GM12878 (cell line): Measurements from ENCODE around the gene MAMLD1. TPM values are rescaled to one million over a fixed set of nuclear protein-coding genes. Genes with fewer than 3 reads are reported as not detected.

Experiments
- ATAC-seq: fragments of 200-7000 bp; cut with Tn5 transposase; 3 replicates; pipeline ENCODE4 v1.9.1; 2020; ENCODE audit warnings: mild to moderate bottlenecking, moderate library complexity
- BruUV-seq: library from RNA; stranded (reverse); fragments of 400-500 nt; replicated peaks from 2 replicates; lab custom pipeline; 2021; lab: Mats Ljungman, UMichigan
- CTCF ChIA-PET: fragments of 300-600 bp; sonication (Branson Sonifier 250); formaldehyde crosslinking; extraction: SDS; loops from one replicate; lab custom pipeline; 2021; ENCODE audit warnings: inconsistent platforms; lab: Yijun Ruan, JAX
- POLR2A ChIA-PET: fragments of 350-600 bp; formaldehyde crosslinking; extraction: SDS; loops from one replicate; lab custom pipeline; 2021; ENCODE audit warnings: inconsistent platforms; lab: Charles Lee
- RAD21 ChIA-PET: fragments of 300-600 bp; sonication (Branson Sonifier 250); formaldehyde crosslinking; loops from one replicate; lab custom pipeline; 2023; ENCODE audit warnings: antibody characterized with exemption; ENCODE audit not compliant: unreplicated experiment; lab: Charles Lee
- SMC1A ChIA-PET: fragments of 300-600 bp; sonication (Branson Sonifier 250); formaldehyde crosslinking; loops from one replicate; lab custom pipeline; 2023; ENCODE audit not compliant: unreplicated experiment, uncharacterized antibody; lab: Charles Lee
- DNase-seq: peaks from one replicate; pipeline ENCODE4 v3.0.0-alpha.2; 2011; ENCODE audit warnings: low read depth, low spot score
- FAIRE-seq: peaks from 3 replicates; lab custom pipeline; 2011; peaks lifted over from hg19 to GRCh38; lab: Jason Lieb, UNC
- H2AFZ ChIP-seq: 2 replicates; pipeline ENCODE4 v1.6.0; 2011; ENCODE audit warnings: low read depth, low read length, control low read depth; ENCODE audit not compliant: control insufficient read depth
- H3K27ac ChIP-seq: 2 replicates; pipeline ENCODE4 v1.5.1; 2011; ENCODE audit warnings: control low read depth; ENCODE audit not compliant: control insufficient read depth, insufficient read depth
- H3K27me3 ChIP-seq, 2 experiments: replicated peaks in 1 of 2; 2 replicates each; pipeline versions ENCODE4 v1.6.0 to v1.6.1; 2011; ENCODE audit warnings: low read length in 1 of 2; ENCODE audit not compliant: control insufficient read depth in 2 of 2, insufficient read depth in 2 of 2
- H3K36me3 ChIP-seq, 2 experiments: 2 replicates each; pipeline ENCODE4 v1.5.1; 2011; ENCODE audit warnings: low read length in 1 of 2; ENCODE audit not compliant: control insufficient read depth in 2 of 2, insufficient read depth in 2 of 2
- H3K4me1 ChIP-seq: 2 replicates; pipeline ENCODE4 v1.6.1; 2011; ENCODE audit warnings: mild to moderate bottlenecking, low read length, moderate library complexity, mixed read lengths; ENCODE audit not compliant: control insufficient read depth, insufficient read depth
- H3K4me2 ChIP-seq: 2 replicates; pipeline ENCODE4 v1.6.0; 2011; ENCODE audit warnings: control low read depth; ENCODE audit not compliant: control insufficient read depth, insufficient read depth
- H3K4me3 ChIP-seq: fragments of 200-600 bp; sonication (generic); 2 replicates; pipeline ENCODE4 v1.5.1; 2016
- H3K79me2 ChIP-seq: 2 replicates; pipeline ENCODE4 v1.6.0; 2011; ENCODE audit warnings: low read length; ENCODE audit not compliant: control insufficient read depth, insufficient read depth
- H3K9ac ChIP-seq: 2 replicates; pipeline ENCODE4 v1.8.0; 2011; ENCODE audit warnings: low read length, control low read depth, mixed read lengths; ENCODE audit not compliant: control insufficient read depth, insufficient read depth
- H3K9me3 ChIP-seq: replicated peaks from 3 replicates; pipeline ENCODE4 v1.5.1; 2011; ENCODE audit warnings: mild to moderate bottlenecking, low read length; ENCODE audit not compliant: control insufficient read depth, insufficient read depth
- H4K20me1 ChIP-seq: 2 replicates; pipeline ENCODE4 v1.6.0; 2011; ENCODE audit not compliant: control insufficient read depth, insufficient read depth
- BRCA1 ChIP-seq: IDR thresholded peaks from 2 replicates; pipeline ENCODE4 v1.6.1; 2011; ENCODE audit warnings: low read depth, low read length, improper control_type of control experiment
- ESRRA ChIP-seq: IDR thresholded peaks from 2 replicates; pipeline ENCODE4 v1.6.1; 2012; ENCODE audit warnings: mild to moderate bottlenecking, low read length, improper control_type of control experiment
- FOXM1 ChIP-seq: IDR thresholded peaks from 2 replicates; pipeline ENCODE4 v1.6.1; 2012; ENCODE audit warnings: low read depth, mild to moderate bottlenecking, inconsistent platforms, low read length, moderate library complexity
- HCFC1 ChIP-seq: fragments of 150-350 bp; IDR thresholded peaks from 2 replicates; pipeline ENCODE4 v1.6.1; 2014; ENCODE audit warnings: low read length
- MXI1 ChIP-seq: fragments of 150-350 bp; IDR thresholded peaks from 2 replicates; pipeline ENCODE4 v1.6.1; 2011; ENCODE audit warnings: low read depth, mild to moderate bottlenecking, inconsistent platforms, low read length, improper control_type of control experiment
- NKRF ChIP-seq: fragments of 450-650 bp; conservative IDR thresholded peaks from 2 replicates; pipeline ENCODE4 v1.6.1; 2017; ENCODE audit warnings: mild to moderate bottlenecking, moderate library complexity
- NR2C2 ChIP-seq: IDR thresholded peaks from 2 replicates; pipeline ENCODE4 v1.6.1; 2011; ENCODE audit warnings: borderline replicate concordance, low read depth; ENCODE audit not compliant: control insufficient read depth, insufficient read length
- SIX5 ChIP-seq: IDR thresholded peaks from 2 replicates; pipeline ENCODE4 v1.6.1; 2011; ENCODE audit warnings: mild to moderate bottlenecking, low read depth, low read length, moderate library complexity; ENCODE audit not compliant: severe bottlenecking
- SMAD1 ChIP-seq: fragments of 450-650 bp; IDR thresholded peaks from 2 replicates; pipeline ENCODE4 v1.6.1; 2018; ENCODE audit warnings: mild to moderate bottlenecking, low read depth; ENCODE audit not compliant: partially characterized antibody
- SP1 ChIP-seq: IDR thresholded peaks from one replicate; pipeline ENCODE4 v1.6.1; 2011; ENCODE audit warnings: low read depth, low read length
- SUZ12 ChIP-seq: fragments of 200-600 bp; sonication (generic); IDR thresholded peaks from one replicate; pipeline ENCODE4 v1.6.1; 2018; ENCODE audit warnings: antibody characterized with exemption, mild to moderate bottlenecking; ENCODE audit not compliant: unreplicated experiment
- WGBS: methylation state at CpG from one replicate; pipeline ENCODE4 v1.1.6; 2016; ENCODE audit warnings: low lambda C conversion rate; ENCODE audit not compliant: insufficient replicate concordance, insufficient coverage; ENCODE audit errors: missing lambda C conversion rate; 5-methylcytosine and 5-hydroxymethylcytosine counted together
- in situ Hi-C: fragments of 300-500 bp; cut with MboI; formaldehyde crosslinking; loops from 9 replicates; pipeline ENCODE4 v1.14.3; 2018; ENCODE audit warnings: mixed read lengths
- intact Hi-C: fragments of 100-400 bp; cut with micrococcal nuclease; formaldehyde crosslinking; loops from one replicate; pipeline ENCODE4 v1.14.2; 2022; ENCODE audit not compliant: unreplicated experiment
- polyA plus RNA-seq, 11 experiments: library from polyadenylated mRNA; depleted of rRNA in 4 of 11; unstranded in 6 of 11; stranded (reverse) in 5 of 11; fragments of >200 nt; fragmentation: Nextera tagmentation in 4 of 11; fragmentation: Illumina TruSeq in 1 of 11; extraction: Ambion mirVana in 4 of 11; extraction: Trizol in 1 of 11; gene quantifications; 1 replicate in 1 of 11; 2 replicates in 10 of 11; pipeline versions ENCODE4 v1.2.1 to v1.2.3, GENCODE V29; 2011 to 2016; ENCODE audit warnings: inconsistent platforms in 2 of 11, missing spikeins in 2 of 11, low read depth in 1 of 11
- total RNA-seq, 4 experiments: library from RNA; depleted of rRNA in 3 of 4; stranded (reverse); fragments of >200 nt in 3 of 4; fragmentation: Illumina TruSeq in 1 of 4; extraction: Trizol in 1 of 4; gene quantifications; 2 replicates each; pipeline versions ENCODE4 v1.2.1 to v1.2.3, GENCODE V29; 2013 to 2021
- TF ChIP-seq, protein P1 (sequence below): IDR thresholded peaks from 2 replicates; pipeline ENCODE4 v1.6.1; 2011; ENCODE audit warnings: low read depth, mild to moderate bottlenecking, low read length, moderate library complexity, borderline replicate concordance; ENCODE audit errors: extremely low read depth
- TF ChIP-seq, protein P2 (sequence below): fragments of 450-650 bp; formaldehyde crosslinking; IDR thresholded peaks from 2 replicates; pipeline ENCODE4 v1.4.0; 2022; ENCODE audit warnings: mild to moderate bottlenecking, moderate library complexity

The MAMLD1 gene
- total and polyA plus RNA-seq, 10 of the 15 experiments (the other 5 are each of a cell fraction or from before 2014, with no cell fraction given), result 0.03 to 0.05 TPM; not detected in 8

- Histone ChIP-seq H4K20me1 (no peaks in the 10 kb centered on the region), H3K4me3 (no peak overlapping the region), H3K27me3 (no peaks in the 10 kb centered on the region; a peak in 1 of 4 replicates), H3K27ac (no peak overlapping the region), H2AFZ (no peak overlapping the region), H3K36me3 (no peaks in the 10 kb centered on the region), H3K4me1 (no peaks in the 10 kb centered on the region), H3K79me2 (no peaks in the 10 kb centered on the region), H3K9me3 (no peaks in the 10 kb centered on the region), H3K9ac (no peak overlapping the region), H3K4me2 (no peak overlapping the region)
- ChIA-PET POLR2A (no interaction called here), CTCF (no interaction called here), SMC1A (no interaction called here), RAD21 (no interaction called here)
- WGBS, result 0% methylated on average over 3 of the region's 3 CpGs
- intact Hi-C loops, result no loop called here
- in situ Hi-C loops, result no loop called here
- FAIRE-seq (no peak), ATAC-seq (no peak), DNase-seq (no peak)
- TF ChIP-seq SIX5 (no peak), BRCA1 (no peak), NKRF (no peak), ESRRA (no peak), FOXM1 (no peak), MXI1 (no peak), SP1 (no peak), SUZ12 (no peak), SMAD1 (no peak), NR2C2 (no peak), HCFC1 (no peak)
- TF ChIP-seq, protein P1, sequence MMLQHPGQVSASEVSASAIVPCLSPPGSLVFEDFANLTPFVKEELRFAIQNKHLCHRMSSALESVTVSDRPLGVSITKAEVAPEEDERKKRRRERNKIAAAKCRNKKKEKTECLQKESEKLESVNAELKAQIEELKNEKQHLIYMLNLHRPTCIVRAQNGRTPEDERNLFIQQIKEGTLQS, result no peak
- TF ChIP-seq, protein P2, sequence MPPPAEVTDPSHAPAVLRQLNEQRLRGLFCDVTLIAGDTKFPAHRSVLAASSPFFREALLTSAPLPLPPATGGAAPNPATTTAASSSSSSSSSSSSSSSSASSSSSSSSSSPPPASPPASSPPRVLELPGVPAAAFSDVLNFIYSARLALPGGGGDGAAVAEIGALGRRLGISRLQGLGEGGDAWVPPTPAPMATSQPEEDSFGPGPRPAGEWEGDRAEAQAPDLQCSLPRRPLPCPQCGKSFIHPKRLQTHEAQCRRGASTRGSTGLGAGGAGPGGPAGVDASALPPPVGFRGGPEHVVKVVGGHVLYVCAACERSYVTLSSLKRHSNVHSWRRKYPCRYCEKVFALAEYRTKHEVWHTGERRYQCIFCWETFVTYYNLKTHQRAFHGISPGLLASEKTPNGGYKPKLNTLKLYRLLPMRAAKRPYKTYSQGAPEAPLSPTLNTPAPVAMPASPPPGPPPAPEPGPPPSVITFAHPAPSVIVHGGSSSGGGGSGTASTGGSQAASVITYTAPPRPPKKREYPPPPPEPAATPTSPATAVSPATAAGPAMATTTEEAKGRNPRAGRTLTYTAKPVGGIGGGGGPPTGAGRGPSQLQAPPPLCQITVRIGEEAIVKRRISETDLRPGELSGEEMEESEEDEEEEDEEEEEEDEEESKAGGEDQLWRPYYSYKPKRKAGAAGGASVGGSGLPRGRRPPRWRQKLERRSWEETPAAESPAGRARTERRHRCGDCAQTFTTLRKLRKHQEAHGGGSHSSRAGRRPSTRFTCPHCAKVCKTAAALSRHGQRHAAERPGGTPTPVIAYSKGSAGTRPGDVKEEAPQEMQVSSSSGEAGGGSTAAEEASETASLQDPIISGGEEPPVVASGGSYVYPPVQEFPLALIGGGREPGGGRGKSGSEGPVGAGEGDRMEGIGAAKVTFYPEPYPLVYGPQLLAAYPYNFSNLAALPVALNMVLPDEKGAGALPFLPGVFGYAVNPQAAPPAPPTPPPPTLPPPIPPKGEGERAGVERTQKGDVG (CRISPR knock-in tag), result no peak
- BruUV-seq, result no TSS peak
Observed at GRCh38 chrX:150314186-150314585, 48.9 kb upstream of the MAMLD1 start.
